Activated CD4-positive, alpha-beta T cell treated with anti-CD3 and anti-CD28 coated beads, Interleukin-2, amount 10 ng/mL, durations not matched to agents 24 days and 14 days (primary cell): ENCODE data around the gene TRAF1. TPM values are rescaled to one million over a fixed set of nuclear protein-coding genes. Genes with fewer than 3 reads are reported as not detected.
A peak's percentile ranks its signal among the peaks of the same experiment; 100 is the strongest.

Experiments
- DNase-seq: peaks from one replicate; pipeline ENCODE4 v3.0.0; 2022
- H3K27ac Mint-ChIP-seq: one replicate; pipeline ENCODE4 v1.8.0; 2022; ENCODE audit warnings: mild to moderate bottlenecking, mixed read lengths
- H3K27me3 Mint-ChIP-seq: one replicate; pipeline ENCODE4 v1.8.0; 2022; ENCODE audit warnings: mixed read lengths
- H3K36me3 Mint-ChIP-seq: one replicate; pipeline ENCODE4 v1.8.0; 2022; ENCODE audit warnings: low read depth, mild to moderate bottlenecking, mixed read lengths
- H3K4me1 Mint-ChIP-seq: one replicate; pipeline ENCODE4 v1.8.0; 2021; ENCODE audit warnings: mixed read lengths
- H3K4me3 Mint-ChIP-seq: one replicate; pipeline ENCODE4 v1.8.0; 2022; ENCODE audit warnings: mild to moderate bottlenecking, moderate library complexity, mixed read lengths
- H3K9me3 Mint-ChIP-seq: one replicate; pipeline ENCODE4 v1.8.0; 2021; ENCODE audit warnings: mixed read lengths
- intact Hi-C: fragments of 100-400 bp; cut with micrococcal nuclease; formaldehyde crosslinking; loops from one replicate; pipeline ENCODE4 v1.15.1; 2023
- total RNA-seq: library from RNA; stranded (reverse); gene quantifications from 2 replicates; pipeline ENCODE4 v1.2.3, GENCODE V29; 2022

TRAF1 gene
- total RNA-seq, 1 donor from 2014 or later = 166 TPM

DNA sequence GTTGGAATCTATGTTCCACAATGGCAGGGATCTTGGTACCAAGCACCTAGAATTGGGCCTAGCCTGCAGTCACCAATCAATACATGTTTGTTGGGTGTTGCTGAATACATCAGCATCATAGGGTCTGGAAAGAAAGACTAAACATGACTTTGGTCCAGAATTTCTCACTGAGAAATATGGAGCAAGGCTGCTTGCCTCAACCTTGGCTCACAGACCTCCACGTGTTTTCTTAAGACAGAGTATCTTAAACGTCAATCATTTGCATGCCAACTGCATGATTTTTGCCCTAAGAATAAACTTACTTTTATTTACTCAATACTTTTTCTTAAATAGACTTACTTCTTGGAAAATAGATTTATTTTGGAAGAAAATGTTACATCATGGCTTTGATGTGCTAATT is 22.7 kb upstream of the TRAF1 start:
- H3K27ac Mint-ChIP-seq = no peak overlapping the region
- intact Hi-C loops = no loop called here
- peaks cover under 1% of the 10 kb centered on the region for H3K27me3 Mint-ChIP-seq
- no peak overlapping the region for H3K4me3 Mint-ChIP-seq
- no peaks in the 10 kb centered on the region for H3K36me3 Mint-ChIP-seq
- H3K4me1 Mint-ChIP-seq = no peaks in the 10 kb centered on the region
- no peaks in the 10 kb centered on the region for H3K9me3 Mint-ChIP-seq
- no peak for DNase-seq

DNA sequence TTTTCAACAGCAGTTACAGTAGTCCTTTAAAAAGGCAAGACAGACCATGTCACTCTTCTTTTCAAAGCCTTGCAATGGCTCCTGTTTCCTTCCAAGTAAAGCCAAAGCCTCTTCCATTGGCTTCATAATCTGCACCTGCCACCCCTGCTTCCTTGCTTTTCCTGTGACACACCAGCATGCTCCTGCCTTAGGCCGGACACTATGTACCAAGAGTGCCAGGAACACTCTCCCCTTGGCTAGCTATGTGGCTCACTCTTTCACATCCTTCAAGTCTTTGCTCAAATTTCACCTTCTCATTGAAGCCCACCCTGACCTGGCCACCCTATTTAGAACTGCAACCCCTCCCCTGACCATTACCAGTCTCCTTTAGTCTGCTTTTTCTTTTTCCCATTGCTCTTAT is 22.2 kb upstream of the TRAF1 start:
- intact Hi-C loops = no loop called here
- no peaks in the 10 kb centered on the region for H3K9me3 Mint-ChIP-seq

DNA sequence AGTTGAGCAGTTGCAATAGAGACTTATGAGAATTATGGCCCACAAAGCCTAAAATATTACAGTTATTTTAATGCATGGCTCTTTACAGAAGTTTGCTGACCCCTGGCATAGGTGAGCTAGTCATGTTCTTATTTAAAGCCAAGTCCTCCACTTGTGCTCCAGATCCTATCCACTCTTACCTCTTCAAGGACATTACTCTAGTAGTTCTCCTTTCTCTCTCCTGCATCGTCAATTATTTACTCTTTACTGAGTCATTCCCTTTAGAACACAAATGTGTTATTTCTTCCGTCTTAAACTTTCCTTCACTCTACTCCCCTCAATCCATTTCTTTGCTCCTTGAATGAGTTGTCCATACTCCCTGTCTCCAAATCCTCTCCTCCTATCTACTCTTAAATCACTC is 20.6 kb upstream of the TRAF1 start:
- no peaks in the 10 kb centered on the region for H3K27me3 Mint-ChIP-seq
- H3K4me3 Mint-ChIP-seq = no peak overlapping the region
- no peak overlapping the region for H3K27ac Mint-ChIP-seq
- no peaks in the 10 kb centered on the region for H3K36me3 Mint-ChIP-seq
- H3K4me1 Mint-ChIP-seq = no peaks in the 10 kb centered on the region
- no peaks in the 10 kb centered on the region for H3K9me3 Mint-ChIP-seq
- intact Hi-C loops = no loop called here
- no peak for DNase-seq

More for the DNA sequence above, 22.2 kb upstream of the TRAF1 start:
- H3K27ac Mint-ChIP-seq = no peak overlapping the region
- H3K27me3 Mint-ChIP-seq = no peaks in the 10 kb centered on the region
- no peaks in the 10 kb centered on the region for H3K36me3 Mint-ChIP-seq
- no peaks in the 10 kb centered on the region for H3K4me1 Mint-ChIP-seq
- H3K4me3 Mint-ChIP-seq = no peak overlapping the region
- peak; percentile 42 for DNase-seq

DNA sequence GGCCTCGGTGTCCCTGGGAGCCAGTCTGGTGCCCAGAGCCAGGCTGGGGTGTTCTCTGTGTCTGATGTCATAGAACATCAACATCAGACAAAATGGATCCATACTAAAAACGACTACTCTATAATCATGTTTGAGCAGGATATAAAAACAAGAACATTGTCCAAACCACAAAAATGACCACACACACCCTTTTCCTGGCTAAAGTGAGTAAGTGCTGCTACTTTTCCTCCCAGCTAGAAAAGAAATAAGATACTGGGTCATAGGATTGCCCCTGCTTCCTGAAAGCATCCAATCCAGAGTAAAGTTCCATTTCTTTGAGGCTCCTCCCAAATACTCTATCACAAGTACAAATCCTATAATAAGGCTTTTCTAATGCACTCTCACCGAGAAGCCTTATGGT is 19.7 kb upstream of the TRAF1 start:
- peak; percentile 43 for DNase-seq
- no peaks in the 10 kb centered on the region for H3K36me3 Mint-ChIP-seq
- no peaks in the 10 kb centered on the region for H3K9me3 Mint-ChIP-seq
- intact Hi-C loops = no loop called here
- no peaks in the 10 kb centered on the region for H3K27me3 Mint-ChIP-seq
- H3K4me1 Mint-ChIP-seq = no peaks in the 10 kb centered on the region
- H3K27ac Mint-ChIP-seq = no peak overlapping the region
- no peak overlapping the region for H3K4me3 Mint-ChIP-seq

DNA sequence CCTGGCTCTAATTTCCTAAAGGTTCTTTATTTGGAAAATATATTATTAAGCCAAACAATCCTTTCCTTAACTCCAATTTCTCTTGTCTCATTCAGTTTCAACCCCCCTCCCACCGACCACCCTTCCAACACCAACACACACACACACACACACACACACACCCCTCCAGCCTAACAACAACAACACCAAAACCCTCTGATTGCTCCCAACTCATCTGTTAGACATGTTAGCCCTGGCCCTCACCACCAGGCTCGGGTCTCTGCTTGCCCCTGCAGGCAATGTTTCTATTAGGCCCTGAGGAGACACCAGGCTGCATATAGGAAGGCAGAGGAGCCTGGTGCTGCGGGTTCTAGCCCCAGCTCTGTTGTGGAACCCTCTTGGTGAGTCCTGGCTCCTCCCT is 18.4 kb upstream of the TRAF1 start:
- no peak overlapping the region for H3K27ac Mint-ChIP-seq
- H3K9me3 Mint-ChIP-seq = no peaks in the 10 kb centered on the region
- intact Hi-C loops = no loop called here

DNA sequence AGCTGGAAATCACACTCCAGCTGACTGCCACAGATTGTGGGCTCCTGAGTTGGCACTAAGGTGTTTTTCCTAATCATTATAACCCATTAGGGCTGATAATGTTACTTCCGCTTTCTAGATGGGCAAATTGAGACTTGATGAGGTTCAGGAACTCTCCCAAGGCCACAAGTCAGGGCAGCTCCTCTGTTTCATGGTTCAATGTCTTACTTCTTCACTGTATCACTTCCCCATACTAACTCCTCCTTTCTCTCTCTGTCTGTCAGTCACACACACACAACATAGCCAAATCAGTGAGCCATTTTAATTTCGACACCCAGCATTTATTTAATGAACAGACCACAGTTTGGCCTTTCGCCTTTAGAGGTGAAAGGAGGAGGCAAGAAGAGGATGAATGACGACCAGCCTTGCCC is 17.8 kb upstream of the TRAF1 start:
- H3K27me3 Mint-ChIP-seq = peaks cover 5% of the 10 kb centered on the region
- no peak overlapping the region for H3K4me3 Mint-ChIP-seq
- H3K27ac Mint-ChIP-seq = no peak overlapping the region
- intact Hi-C loops = no loop called here
- no peaks in the 10 kb centered on the region for H3K9me3 Mint-ChIP-seq
- no peaks in the 10 kb centered on the region for H3K4me1 Mint-ChIP-seq
- no peaks in the 10 kb centered on the region for H3K36me3 Mint-ChIP-seq
- peak; percentile 43 for DNase-seq

More for the DNA sequence above, 18.4 kb upstream of the TRAF1 start:
- Mint-ChIP-seq H3K4me3 (no peak overlapping the region), H3K27me3 (peaks cover 5% of the 10 kb centered on the region), H3K36me3 (no peaks in the 10 kb centered on the region), H3K4me1 (no peaks in the 10 kb centered on the region)
- DNase-seq = peak; percentile 48

DNA sequence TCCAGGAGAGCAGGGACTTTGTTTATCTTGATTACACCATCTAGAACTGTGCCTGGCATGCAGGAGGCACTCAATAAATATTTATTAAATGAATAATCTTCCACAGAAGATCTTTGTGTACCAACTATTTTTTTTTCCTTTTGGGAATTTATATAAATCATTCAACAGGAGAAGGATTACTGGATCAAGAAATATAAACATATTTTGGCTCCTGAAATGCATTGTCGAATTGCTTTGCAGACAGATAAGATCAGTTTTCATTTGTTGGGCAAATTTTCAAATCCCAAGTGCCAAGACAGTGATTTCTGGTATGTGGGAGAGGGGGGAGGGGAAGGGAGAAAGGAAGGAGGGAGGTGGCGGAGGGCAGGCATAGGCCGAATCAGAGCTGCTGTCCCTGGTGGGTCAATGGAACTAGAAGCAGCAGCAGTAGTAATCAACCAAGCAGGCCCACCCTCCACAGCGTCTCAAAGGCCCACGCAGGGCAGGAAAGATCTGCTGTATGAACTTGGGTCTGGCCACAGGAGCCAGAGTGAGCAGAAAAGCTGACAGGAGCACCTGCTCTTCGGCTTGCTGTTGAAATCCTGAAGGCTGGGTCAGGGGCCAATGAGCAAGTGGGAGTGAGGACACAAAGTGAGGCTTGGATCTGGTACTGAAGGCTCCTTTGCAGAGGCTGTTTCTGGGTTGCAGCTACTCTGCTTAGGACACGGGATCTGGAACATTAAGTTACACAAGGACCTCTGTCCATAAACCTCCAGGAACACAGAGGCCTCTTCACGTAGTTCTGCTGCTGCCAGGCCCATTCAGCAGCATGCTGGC is 15.8 kb upstream of the TRAF1 start:
- intact Hi-C loops = no loop called here
- DNase-seq = peak; percentile 49
- H3K4me3 Mint-ChIP-seq = no peak overlapping the region
- H3K4me1 Mint-ChIP-seq = peaks cover 4% of the 10 kb centered on the region
- H3K27ac Mint-ChIP-seq = no peak overlapping the region
- H3K27me3 Mint-ChIP-seq = peaks cover 5% of the 10 kb centered on the region
- H3K36me3 Mint-ChIP-seq = no peaks in the 10 kb centered on the region
- H3K9me3 Mint-ChIP-seq = no peaks in the 10 kb centered on the region

DNA sequence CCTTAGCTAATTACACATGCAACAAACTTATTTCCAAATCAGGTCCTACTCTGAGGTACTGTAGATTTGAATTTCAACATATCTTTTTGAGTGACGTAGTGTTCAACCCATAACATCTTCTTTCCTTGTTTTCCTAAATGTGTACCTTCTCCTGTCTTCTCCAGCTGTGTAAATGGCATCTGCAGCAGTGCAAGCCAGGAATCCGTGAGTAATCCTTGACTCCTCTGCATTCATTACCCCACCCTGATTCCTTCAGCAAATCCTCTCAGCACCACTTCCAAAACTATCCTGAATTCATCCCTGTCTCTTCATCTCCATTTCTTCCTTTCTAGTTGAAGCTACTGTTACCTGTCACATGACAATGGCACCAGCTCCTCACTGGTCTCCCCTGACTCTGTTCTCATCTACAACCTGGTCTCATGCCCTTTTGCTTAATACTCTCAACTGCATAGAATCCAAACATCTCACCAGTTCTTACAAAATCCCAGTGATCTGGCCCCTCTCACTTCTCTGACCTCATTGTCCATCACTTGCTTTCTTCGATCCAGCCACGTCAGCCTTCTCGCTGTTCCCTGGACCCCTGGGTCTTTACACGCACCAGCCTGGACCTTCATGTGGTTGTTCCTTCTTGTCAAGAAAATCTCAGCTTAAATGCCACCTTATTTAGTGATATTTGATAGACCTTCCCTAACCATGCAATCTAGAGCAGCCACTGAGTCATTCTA is 14.6 kb upstream of the TRAF1 start:
- H3K4me1 Mint-ChIP-seq = peaks cover 14% of the 10 kb centered on the region
- H3K27ac Mint-ChIP-seq = no peak overlapping the region
- no peak for DNase-seq
- intact Hi-C loops = no loop called here
- H3K36me3 Mint-ChIP-seq = no peaks in the 10 kb centered on the region
- H3K4me3 Mint-ChIP-seq = no peak overlapping the region
- no peaks in the 10 kb centered on the region for H3K9me3 Mint-ChIP-seq
- H3K27me3 Mint-ChIP-seq = peaks cover 5% of the 10 kb centered on the region

DNA sequence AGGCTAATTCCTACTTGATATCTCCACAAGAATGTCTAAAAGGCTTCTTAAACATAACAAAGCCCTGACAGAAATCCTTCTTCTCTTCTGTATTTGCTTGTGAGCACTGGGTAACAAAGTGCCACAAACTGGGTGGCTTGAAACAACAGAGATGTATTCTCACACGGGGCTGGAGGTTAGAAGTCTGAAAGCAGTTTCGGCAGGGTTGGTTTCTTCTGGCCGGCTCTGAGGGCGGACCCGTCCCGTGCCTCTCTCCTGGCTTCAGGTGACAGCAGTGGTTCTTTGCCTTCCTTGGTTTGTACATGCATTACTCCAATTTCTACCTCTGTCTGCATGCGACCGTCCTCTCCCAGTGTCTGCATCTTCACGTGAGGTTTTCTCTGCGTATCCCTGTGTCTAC is 14.0 kb upstream of the TRAF1 start:
- no peak for DNase-seq
- Mint-ChIP-seq H3K4me1 (peaks cover 21% of the 10 kb centered on the region), H3K4me3 (no peak overlapping the region), H3K27me3 (peaks cover 5% of the 10 kb centered on the region), H3K36me3 (no peaks in the 10 kb centered on the region), H3K9me3 (no peaks in the 10 kb centered on the region), H3K27ac (no peak overlapping the region)
- intact Hi-C loops = no loop called here

DNA sequence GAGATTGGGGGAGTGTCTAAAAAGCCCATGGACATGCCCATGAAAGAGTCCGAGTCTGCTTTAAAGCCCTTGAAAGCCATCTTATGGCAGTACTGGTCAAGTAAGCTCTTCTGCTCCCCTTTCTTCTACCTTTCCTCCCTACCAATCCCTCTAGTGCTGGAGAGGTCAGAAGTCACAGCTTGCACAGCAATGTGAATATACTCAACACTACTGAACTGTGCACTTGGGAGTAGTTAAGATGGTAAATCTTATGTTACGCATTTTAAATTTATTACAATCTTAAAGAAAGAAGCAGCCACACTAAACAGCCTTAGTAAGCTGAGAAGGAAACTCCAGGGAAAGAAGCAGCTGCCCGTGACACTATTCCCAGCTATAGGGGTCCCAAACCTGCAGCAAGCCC is 12.3 kb upstream of the TRAF1 start:
- H3K9me3 Mint-ChIP-seq = no peaks in the 10 kb centered on the region
- no peak overlapping the region for H3K27ac Mint-ChIP-seq
- H3K36me3 Mint-ChIP-seq = no peaks in the 10 kb centered on the region
- no peak overlapping the region for H3K4me3 Mint-ChIP-seq
- H3K4me1 Mint-ChIP-seq = peaks cover 33% of the 10 kb centered on the region
- no peak for DNase-seq
- peaks cover 5% of the 10 kb centered on the region for H3K27me3 Mint-ChIP-seq
- intact Hi-C loops = no loop called here

DNA sequence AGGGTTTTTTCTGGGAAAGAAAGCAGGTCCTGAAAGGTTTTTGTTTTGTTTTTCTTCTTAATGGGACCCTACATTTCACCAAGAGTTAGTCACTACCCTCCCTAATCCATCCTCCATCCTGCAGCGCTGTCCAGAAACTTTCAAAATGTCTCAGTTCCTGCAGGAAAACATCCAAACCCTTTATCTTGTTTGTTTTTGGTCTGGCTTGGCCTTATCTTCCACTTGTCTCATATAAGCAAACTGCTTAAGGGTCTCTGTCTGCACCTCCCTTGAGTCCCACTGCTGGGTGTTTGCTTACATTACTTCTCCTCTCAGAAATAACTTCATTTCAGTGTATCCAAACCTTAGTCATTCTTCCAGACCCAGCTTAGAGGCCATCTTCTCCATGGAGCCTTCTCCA is 11.0 kb upstream of the TRAF1 start:
- Mint-ChIP-seq H3K27ac (no peak overlapping the region), H3K4me1 (peaks cover 42% of the 10 kb centered on the region), H3K27me3 (peaks cover 5% of the 10 kb centered on the region), H3K36me3 (no peaks in the 10 kb centered on the region), H3K9me3 (no peaks in the 10 kb centered on the region), H3K4me3 (no peak overlapping the region)
- peak; percentile 41 for DNase-seq
- intact Hi-C loops = no loop called here

DNA sequence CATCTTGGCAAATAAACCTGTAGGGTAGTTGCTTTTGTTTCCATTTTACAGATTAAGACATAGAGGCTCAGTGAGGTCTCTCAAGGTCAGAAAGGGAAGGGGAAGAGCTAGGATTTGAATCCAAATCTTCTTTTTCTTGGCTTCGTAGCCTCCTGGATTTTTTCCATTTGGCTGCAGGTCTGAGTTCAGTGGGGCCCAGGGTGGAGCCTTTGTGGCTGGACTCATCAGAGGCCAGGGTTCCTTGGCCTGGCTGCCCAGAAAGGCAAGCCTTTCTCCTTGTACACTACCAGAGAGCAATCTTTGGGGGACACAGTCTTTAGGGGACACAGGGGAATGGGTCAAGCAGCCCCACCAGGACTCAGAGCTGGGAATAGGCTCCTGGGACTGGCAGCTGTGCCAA is 10.5 kb upstream of the TRAF1 start:
- no peak for DNase-seq
- Mint-ChIP-seq H3K4me3 (no peak overlapping the region), H3K36me3 (no peaks in the 10 kb centered on the region), H3K9me3 (no peaks in the 10 kb centered on the region), H3K4me1 (peaks cover 47% of the 10 kb centered on the region), H3K27me3 (peaks cover 5% of the 10 kb centered on the region), H3K27ac (no peak overlapping the region)
- intact Hi-C loops = no loop called here

DNA sequence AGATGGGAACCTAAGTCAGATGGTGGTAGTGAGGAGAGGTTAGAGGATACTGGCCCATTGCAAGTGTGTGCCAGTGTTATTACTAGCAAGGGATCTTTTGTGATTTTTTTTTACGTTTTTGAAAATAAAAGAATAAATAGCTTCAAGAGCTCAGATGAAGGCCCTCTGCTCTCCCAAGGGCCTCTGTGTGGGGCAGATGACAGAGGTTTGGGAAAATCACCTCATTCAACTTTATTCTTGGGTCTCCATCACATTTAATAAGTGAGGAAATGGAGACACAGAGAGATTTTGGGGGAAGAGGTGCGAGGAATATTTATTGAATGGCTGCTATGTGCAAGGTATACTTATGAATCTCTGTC is 10.1 kb upstream of the TRAF1 start:
- Mint-ChIP-seq H3K9me3 (no peaks in the 10 kb centered on the region), H3K27ac (peak overlapping the region; percentile 89), H3K4me1 (peaks cover 50% of the 10 kb centered on the region), H3K36me3 (no peaks in the 10 kb centered on the region), H3K4me3 (peak overlapping the region; percentile 68), H3K27me3 (peaks cover 5% of the 10 kb centered on the region)
- DNase-seq = no peak
- intact Hi-C loops = loop anchor here (1.0 kb wide), 4 partner anchors 11 to 180 kb away; no protein-coding TSS in a partner anchor

DNA sequence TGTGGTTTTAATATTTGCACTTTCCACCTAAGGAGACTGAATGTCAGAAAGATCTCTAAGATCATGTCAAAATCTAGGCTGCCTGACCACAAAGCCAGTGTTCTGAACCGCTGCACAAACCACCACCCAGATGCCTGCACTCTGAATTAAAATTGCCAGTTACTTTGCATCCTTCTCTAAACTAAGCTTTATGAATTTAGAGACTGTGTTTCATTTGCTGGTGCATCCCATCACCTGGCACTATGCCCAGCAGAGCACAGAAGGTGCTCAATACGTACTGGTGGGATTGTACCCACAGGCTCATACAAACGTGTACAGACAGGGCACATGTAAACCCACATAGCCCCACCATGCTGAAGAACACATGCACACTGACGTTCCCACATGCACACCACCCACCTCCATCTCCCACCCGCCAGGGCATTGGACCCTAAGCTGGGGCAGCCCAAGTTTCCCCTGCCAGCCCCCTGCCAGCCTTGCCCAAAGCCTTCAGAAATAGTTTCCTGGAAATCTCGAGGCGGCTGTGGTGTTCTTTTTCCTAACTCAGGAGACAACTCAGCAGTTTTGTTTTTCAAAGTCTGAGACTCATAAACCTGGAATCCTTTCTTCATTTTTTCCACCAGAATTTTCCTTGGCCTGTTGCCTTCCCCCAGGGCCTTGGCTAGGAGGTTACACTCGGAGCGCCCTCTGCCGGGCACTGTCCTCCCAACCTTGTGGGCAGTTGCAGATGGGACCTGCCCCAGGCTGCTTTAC is 9.6 kb upstream of the TRAF1 start:
- H3K27me3 Mint-ChIP-seq = peaks cover 5% of the 10 kb centered on the region
- H3K36me3 Mint-ChIP-seq = no peaks in the 10 kb centered on the region
- intact Hi-C loops = loop anchor here (1.0 kb wide), 4 partner anchors 11 to 180 kb away; no protein-coding TSS in a partner anchor
- peak; percentile 96 for DNase-seq
- peak overlapping the region; percentile 68 for H3K4me3 Mint-ChIP-seq
- H3K4me1 Mint-ChIP-seq = peaks cover 55% of the 10 kb centered on the region
- no peaks in the 10 kb centered on the region for H3K9me3 Mint-ChIP-seq
- H3K27ac Mint-ChIP-seq = peak overlapping the region; percentile 89
